Mucosa of stomach (tissue), 1 donor: ENCODE results near the gene LRP2.
"Not testable (repeated sequence)": the region's sequence is repeated elsewhere in the genome, so short reads cannot be mapped to it uniquely, and the experiment has no call there.

ENCODE experiments used
- H3K27me3 ChIP-seq: one replicate; pipeline ENCODE4 v1.7.0; 2013; ENCODE audit warnings: mild to moderate bottlenecking, low read length; ENCODE audit not compliant: control insufficient read depth, insufficient read depth
- H3K36me3 ChIP-seq: one replicate; pipeline ENCODE4 v1.7.0; 2013; ENCODE audit warnings: low read length; ENCODE audit not compliant: control insufficient read depth, insufficient read depth
- H3K4me1 ChIP-seq: one replicate; pipeline ENCODE4 v1.7.0; 2013; ENCODE audit warnings: mild to moderate bottlenecking, low read length; ENCODE audit not compliant: control insufficient read depth, insufficient read depth
- H3K4me3 ChIP-seq: one replicate; pipeline ENCODE4 v1.7.0; 2013; ENCODE audit warnings: low read length
- H3K9ac ChIP-seq: one replicate; pipeline ENCODE4 v1.7.0; 2013; ENCODE audit warnings: mild to moderate bottlenecking, low read length, moderate library complexity
- H3K9me3 ChIP-seq: one replicate; pipeline ENCODE4 v1.7.0; 2013; ENCODE audit warnings: mild to moderate bottlenecking, low read length, moderate library complexity; ENCODE audit not compliant: control insufficient read depth
- donor health status: Pancreatic carcinoma.

LRP2 gene

DNA sequence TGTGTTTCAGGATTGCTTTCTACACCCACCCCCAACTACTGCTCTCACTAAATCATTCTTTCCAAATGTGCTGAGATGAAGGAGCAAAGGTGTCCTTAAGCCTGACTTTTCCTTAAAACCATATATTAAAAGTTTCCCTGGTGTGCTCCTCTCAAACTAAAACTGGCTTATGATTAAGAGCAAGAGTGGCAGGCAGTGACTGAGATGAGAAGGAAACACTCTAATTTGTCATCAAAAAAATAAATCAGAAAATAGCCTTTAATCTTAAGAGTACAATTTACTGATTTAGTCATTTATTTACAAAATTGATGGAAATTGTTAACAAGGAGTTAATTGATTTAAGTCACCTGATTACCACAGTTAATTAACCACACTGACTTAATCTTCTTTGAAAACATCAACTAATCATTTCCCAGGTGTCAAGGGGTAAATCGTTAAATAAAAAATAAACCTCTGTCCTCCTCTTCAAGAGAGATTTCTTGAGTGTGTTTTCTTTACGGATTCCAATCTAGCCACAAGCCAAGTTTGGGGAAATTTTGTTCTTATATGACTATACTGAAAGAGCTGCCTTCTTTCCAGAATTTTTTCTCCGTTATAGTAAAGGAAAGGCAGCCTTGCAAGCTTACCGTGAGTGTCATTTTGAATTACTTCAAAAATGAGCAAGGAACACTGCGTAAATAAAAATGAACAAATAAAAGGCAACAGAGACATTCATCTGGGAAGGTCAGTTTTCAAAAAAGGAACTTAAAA lies 17.4 kb downstream of the LRP2 start:
- Histone ChIP-seq H3K27me3 (no peaks in the 10 kb centered on the region), H3K9ac (no peak overlapping the region), H3K4me3 (no peak overlapping the region), H3K9me3 (no peaks in the 10 kb centered on the region), H3K4me1 (no peaks in the 10 kb centered on the region), H3K36me3 (no peaks in the 10 kb centered on the region)

GRCh38 chr2:169343202-169343601 lies 19.1 kb downstream of the LRP2 start:
- H3K9ac ChIP-seq = no peak overlapping the region
- H3K4me1 ChIP-seq = no peaks in the 10 kb centered on the region
- no peaks in the 10 kb centered on the region for H3K9me3 ChIP-seq
- no peak overlapping the region for H3K4me3 ChIP-seq
- H3K36me3 ChIP-seq = no peaks in the 10 kb centered on the region
- H3K27me3 ChIP-seq = no peaks in the 10 kb centered on the region

- H3K9me3 ChIP-seq = no peaks in the 10 kb centered on the region
- H3K27me3 ChIP-seq = peaks cover 9% of the 10 kb centered on the region
- H3K9ac ChIP-seq = no peak overlapping the region
- no peaks in the 10 kb centered on the region for H3K4me1 ChIP-seq
- H3K36me3 ChIP-seq = no peaks in the 10 kb centered on the region
- no peak overlapping the region for H3K4me3 ChIP-seq
These were observed 22.7 kb downstream of the LRP2 start for GRCh38 chr2:169339657-169340056.

GRCh38 chr2:169336695-169337094 lies 25.6 kb downstream of the LRP2 start:
- H3K9me3 ChIP-seq = no peaks in the 10 kb centered on the region
- H3K9ac ChIP-seq = no peak overlapping the region
- H3K4me1 ChIP-seq = no peaks in the 10 kb centered on the region
- no peaks in the 10 kb centered on the region for H3K36me3 ChIP-seq
- H3K27me3 ChIP-seq = peaks cover 9% of the 10 kb centered on the region
- H3K4me3 ChIP-seq = no peak overlapping the region

GRCh38 chr2:169330555-169331198 lies 31.7 kb downstream of the LRP2 start:
- Histone ChIP-seq H3K9me3 (no peaks in the 10 kb centered on the region), H3K27me3 (no peaks in the 10 kb centered on the region), H3K9ac (no peak overlapping the region), H3K4me3 (no peak overlapping the region), H3K36me3 (no peaks in the 10 kb centered on the region), H3K4me1 (no peaks in the 10 kb centered on the region)

DNA sequence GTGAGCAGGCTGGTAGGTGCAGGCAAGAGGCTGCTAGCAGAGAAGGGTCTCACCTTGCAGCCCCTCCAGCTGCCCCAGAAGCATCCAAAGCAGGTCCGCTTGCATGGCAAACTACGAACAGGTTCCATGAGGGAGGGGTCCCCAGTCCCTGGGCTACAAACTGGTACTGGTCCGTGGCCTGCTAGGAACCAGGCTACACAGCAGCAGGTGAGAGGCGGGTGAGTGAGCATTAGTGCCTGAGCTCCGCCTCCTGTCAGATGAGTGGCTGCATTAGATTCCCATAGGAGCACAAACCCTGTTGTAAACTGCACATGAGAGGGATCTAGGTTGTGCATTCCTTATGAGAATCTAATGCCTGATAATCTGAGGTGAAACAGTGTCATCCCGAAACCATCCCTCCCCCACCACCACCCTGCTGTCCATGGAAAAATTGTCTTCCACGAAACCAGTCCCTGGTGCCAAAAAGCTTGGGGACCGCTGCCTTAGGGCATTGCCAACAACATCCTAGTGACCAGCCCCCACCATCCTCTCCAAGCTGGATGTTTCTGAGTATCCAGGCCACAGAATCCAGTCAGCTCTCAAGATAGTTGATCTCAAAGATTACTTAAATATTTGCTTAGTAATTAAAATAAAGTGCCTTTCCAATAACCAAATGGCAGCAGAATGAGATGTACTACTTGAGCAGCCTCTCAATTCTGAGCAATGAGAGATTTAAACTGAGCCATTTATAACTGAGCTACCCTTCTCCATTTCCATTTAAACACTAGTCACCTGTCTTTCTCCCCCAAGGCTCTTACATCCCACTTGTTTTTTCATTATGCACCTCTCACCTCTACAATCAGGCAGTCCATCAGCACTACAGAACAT lies 32.4 kb downstream of the LRP2 start:
- Histone ChIP-seq H3K4me1 (no peaks in the 10 kb centered on the region), H3K36me3 (no peaks in the 10 kb centered on the region), H3K27me3 (no peaks in the 10 kb centered on the region), H3K4me3 (no peak overlapping the region), H3K9ac (no peak overlapping the region), H3K9me3 (no peaks in the 10 kb centered on the region)

DNA sequence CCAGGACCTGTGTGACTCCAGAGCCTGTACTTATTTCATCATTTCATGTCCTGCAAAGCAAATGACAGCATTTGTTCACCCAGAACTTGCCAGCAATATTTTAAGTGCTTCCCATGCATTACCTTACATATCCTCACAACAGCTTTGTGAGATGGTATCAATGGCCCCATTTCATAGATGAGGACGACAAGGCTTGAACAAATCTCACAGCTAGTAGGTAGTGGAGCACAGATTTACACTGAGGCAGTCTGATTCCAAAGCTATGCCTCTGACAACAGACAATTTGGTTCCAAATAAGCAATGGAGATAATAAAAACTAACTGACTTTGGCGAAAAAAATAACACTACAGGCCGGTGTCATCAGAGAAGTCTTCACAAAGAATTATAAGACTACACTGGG lies 33.5 kb downstream of the LRP2 start:
- Histone ChIP-seq H3K27me3 (no peaks in the 10 kb centered on the region), H3K9ac (no peak overlapping the region), H3K9me3 (no peaks in the 10 kb centered on the region), H3K4me1 (no peaks in the 10 kb centered on the region), H3K4me3 (no peak overlapping the region), H3K36me3 (no peaks in the 10 kb centered on the region)

GRCh38 chr2:169327837-169328236 lies 34.5 kb downstream of the LRP2 start:
- H3K9me3 ChIP-seq, H3K36me3 ChIP-seq, H3K4me3 ChIP-seq, H3K27me3 ChIP-seq, H3K9ac ChIP-seq, H3K4me1 ChIP-seq: not testable (repeated sequence)

- H3K9me3 ChIP-seq, H3K4me3 ChIP-seq, H3K36me3 ChIP-seq, H3K27me3 ChIP-seq, H3K4me1 ChIP-seq, H3K9ac ChIP-seq: not testable (repeated sequence)
These were observed 36.4 kb downstream of the LRP2 start for GRCh38 chr2:169325886-169326285.

DNA sequence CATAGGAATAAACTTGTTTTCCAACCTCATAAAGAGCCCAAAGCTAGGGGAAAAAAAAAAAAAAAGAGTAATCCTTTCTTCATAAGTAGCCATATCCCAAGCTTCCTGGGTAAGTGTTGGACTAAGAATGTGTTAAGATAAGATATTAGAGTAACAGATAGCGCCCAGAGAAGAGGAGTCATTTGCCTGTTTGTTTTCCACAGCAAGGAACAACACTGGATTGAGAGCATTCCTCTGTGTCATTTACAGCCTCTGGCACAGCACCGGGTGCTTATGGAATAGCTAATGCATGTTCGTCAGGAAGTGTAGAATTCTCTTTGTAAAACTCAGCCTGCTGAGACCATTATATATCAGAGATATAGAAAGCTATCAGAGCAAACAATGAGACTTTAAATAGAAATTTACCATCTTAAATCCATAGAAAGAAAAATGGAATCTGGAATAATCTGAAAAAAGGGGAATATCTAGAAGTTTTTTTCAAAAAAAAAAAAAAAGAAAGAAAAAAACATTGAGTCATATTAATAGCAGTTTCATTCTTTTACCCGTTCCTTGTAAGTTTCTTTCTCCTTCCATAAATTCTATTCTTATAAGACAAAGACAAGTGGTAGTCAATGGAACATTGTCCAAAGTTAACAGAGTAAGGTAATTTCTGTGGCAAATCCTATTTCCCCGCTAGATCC lies 37.6 kb downstream of the LRP2 start:
- H3K4me3 ChIP-seq = no peak overlapping the region
- H3K9me3 ChIP-seq = no peaks in the 10 kb centered on the region
- no peaks in the 10 kb centered on the region for H3K4me1 ChIP-seq
- H3K27me3 ChIP-seq = peaks cover 7% of the 10 kb centered on the region
- H3K36me3 ChIP-seq = no peaks in the 10 kb centered on the region
- no peak overlapping the region for H3K9ac ChIP-seq

GRCh38 chr2:169323841-169324240 lies 38.5 kb downstream of the LRP2 start:
- Histone ChIP-seq H3K36me3 (no peaks in the 10 kb centered on the region), H3K27me3 (peaks cover 7% of the 10 kb centered on the region), H3K4me3 (no peak overlapping the region), H3K9me3 (no peaks in the 10 kb centered on the region), H3K4me1 (no peaks in the 10 kb centered on the region), H3K9ac (no peak overlapping the region)

DNA sequence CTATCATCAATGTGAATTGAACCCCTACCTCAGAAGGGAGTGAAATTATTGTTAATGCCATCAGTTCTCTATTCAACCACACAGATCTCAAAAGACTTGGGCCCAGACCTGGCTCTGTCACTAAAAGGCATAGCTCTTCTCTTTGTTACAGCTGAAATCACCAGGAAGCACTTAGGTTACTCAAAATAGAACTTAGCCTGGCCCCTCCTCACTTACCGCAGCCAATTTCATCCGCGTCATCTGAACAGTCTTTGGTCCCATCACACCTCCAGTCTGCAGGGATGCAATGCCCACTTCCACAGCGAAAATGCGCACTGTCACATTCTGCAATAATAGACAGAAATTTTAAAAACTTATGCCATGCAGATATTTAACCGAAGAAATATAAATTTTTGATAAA lies 41.8 kb downstream of the LRP2 start:
- H3K36me3 ChIP-seq = no peaks in the 10 kb centered on the region
- no peaks in the 10 kb centered on the region for H3K4me1 ChIP-seq
- no peak overlapping the region for H3K9ac ChIP-seq

More for the DNA sequence above, 41.8 kb downstream of the LRP2 start:
- no peaks in the 10 kb centered on the region for H3K9me3 ChIP-seq
- H3K4me3 ChIP-seq = no peak overlapping the region
- H3K27me3 ChIP-seq = peaks cover 7% of the 10 kb centered on the region
